GM12872 (cell line): ENCODE results near the gene HAO2.

Source experiments
- CTCF ChIP-seq: IDR thresholded peaks from 3 replicates; pipeline ENCODE4 v1.5.1; 2011; ENCODE audit warnings: low read depth, mild to moderate bottlenecking, low read length, moderate library complexity; ENCODE audit not compliant: insufficient read depth

Gene HAO2

GRCh38 chr1:119327450-119328155, 41.0 kb upstream of the HAO2 start:
- peak; percentile 76 for TF ChIP-seq CTCF

- TF ChIP-seq CTCF: no peak
Observed at GRCh38 chr1:119329541-119330461, 38.8 kb upstream of the HAO2 start.

DNA sequence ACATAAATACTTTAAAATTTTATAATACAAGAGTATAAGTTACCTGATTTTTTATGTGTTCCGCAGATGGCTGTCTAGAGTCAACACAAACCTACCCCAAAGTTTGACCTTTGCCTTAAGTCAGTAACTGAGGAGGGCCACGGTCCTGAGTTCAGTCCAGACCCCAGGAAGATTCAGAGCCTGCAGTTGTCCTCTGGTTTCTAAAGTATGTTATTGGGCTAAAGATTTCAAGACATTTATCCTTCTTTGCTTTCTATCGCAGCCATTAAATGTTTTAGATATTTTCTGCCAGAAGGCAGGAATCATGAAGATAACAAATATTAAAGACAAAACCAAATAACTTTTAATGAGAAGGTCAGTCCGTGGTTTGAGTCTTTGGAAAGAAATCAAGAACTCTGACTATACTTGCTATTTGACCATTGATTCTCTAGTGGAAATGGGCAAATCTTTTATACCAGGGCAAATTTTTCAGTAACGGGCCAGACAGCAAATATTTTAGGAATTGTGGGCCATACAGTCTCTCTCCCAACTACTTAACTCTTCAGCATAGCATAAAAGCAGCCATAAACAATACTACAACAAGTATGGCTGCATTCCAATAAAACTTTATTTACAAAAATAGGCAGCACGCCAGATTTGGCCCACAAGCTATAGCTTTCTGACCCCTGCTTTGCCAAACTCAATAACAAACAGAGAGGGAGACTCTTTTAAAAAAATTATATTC, 38.0 kb upstream of the HAO2 start:
- no peak for TF ChIP-seq CTCF

GRCh38 chr1:119331190-119331515, 37.4 kb upstream of the HAO2 start:
- no peak for TF ChIP-seq CTCF

- TF ChIP-seq CTCF: no peak
Observed at GRCh38 chr1:119331915-119332314, 36.7 kb upstream of the HAO2 start.

- TF ChIP-seq CTCF: no peak
Observed at GRCh38 chr1:119332622-119333021, 36.0 kb upstream of the HAO2 start.
